ENCODE results near the gene CDH22.

The CDH22 gene

GRCh38 chr20:46315311-46315710, 7.0 kb upstream of the CDH22 start:
- TF ChIP-seq NFIC (IDR thresholded peaks at IDR 0.05), result no peak
- TF ChIP-seq FOXM1 (IDR thresholded peaks at IDR 0.05; ENCODE audit: borderline replicate concordance, low read depth), result no peak
- TF ChIP-seq TCF12 (IDR thresholded peaks at IDR 0.05; ENCODE audit: low read depth), result no peak

- TF ChIP-seq FOXM1 (IDR thresholded peaks at IDR 0.05; ENCODE audit: borderline replicate concordance, low read depth) (no peak), REST (IDR thresholded peaks at IDR 0.05; ENCODE audit: low read depth) (peak; percentile 54; the same call in 1 of the 2 replicates)
Measured at GRCh38 chr20:46312945-46313861, 4.9 kb upstream of the CDH22 start.

- TF ChIP-seq FOXM1 (IDR thresholded peaks at IDR 0.05; ENCODE audit: borderline replicate concordance, low read depth), result no peak
- no peak for TF ChIP-seq MAX (IDR thresholded peaks at IDR 0.05)
Measured at GRCh38 chr20:46312075-46312944, 4.0 kb upstream of the CDH22 start.

- no peak for TF ChIP-seq FOXM1 (IDR thresholded peaks at IDR 0.05; ENCODE audit: borderline replicate concordance, low read depth)
- no peak for TF ChIP-seq USF1 (IDR thresholded peaks at IDR 0.05)
- TF ChIP-seq EGR1 (IDR thresholded peaks at IDR 0.05), result no peak
- TF ChIP-seq TEAD4 (IDR thresholded peaks at IDR 0.05), result no peak
- TF ChIP-seq CREB1 (IDR thresholded peaks at IDR 0.05; ENCODE audit: low read depth), result no peak
- no peak for TF ChIP-seq REST (IDR thresholded peaks at IDR 0.05; ENCODE audit: low read depth)
- no peak for TF ChIP-seq CEBPB (IDR thresholded peaks at IDR 0.05)
- TF ChIP-seq TAF1 (IDR thresholded peaks at IDR 0.05; ENCODE audit: low read depth), result no peak
- TF ChIP-seq YY1 (IDR thresholded peaks at IDR 0.05; ENCODE audit: low read depth), result no peak
- no peak for TF ChIP-seq RAD21 (IDR thresholded peaks at IDR 0.05; ENCODE audit: low read depth)
- no peak for TF ChIP-seq MAX (IDR thresholded peaks at IDR 0.05)
- no peak for TF ChIP-seq NFIC (IDR thresholded peaks at IDR 0.05)
Measured at GRCh38 chr20:46311719-46312074, 3.4 kb upstream of the CDH22 start.

GRCh38 chr20:46311039-46311650, 2.8 kb upstream of the CDH22 start:
- TF ChIP-seq ZBTB7A (IDR thresholded peaks at IDR 0.05; ENCODE audit: low read depth) (no peak), TAF1 (IDR thresholded peaks at IDR 0.05; ENCODE audit: low read depth) (no peak), YY1 (IDR thresholded peaks at IDR 0.05; ENCODE audit: low read depth) (no peak), REST (IDR thresholded peaks at IDR 0.05; ENCODE audit: low read depth) (no peak), EP300 (IDR thresholded peaks at IDR 0.05; ENCODE audit: borderline replicate concordance) (no peak), FOXM1 (IDR thresholded peaks at IDR 0.05; ENCODE audit: borderline replicate concordance, low read depth) (no peak), TCF12 (IDR thresholded peaks at IDR 0.05; ENCODE audit: low read depth) (no peak), CEBPB (IDR thresholded peaks at IDR 0.05) (0 out of 2 replicates have a peak, but pooled peaks have one; percentile 8)
